Right renal pelvis (tissue), 4 donors: ENCODE results near the gene FUT6. TPM values are rescaled to one million over a fixed set of nuclear protein-coding genes. Genes with fewer than 3 reads are reported as not detected.
"Not testable (repeated sequence)": the region's sequence is repeated elsewhere in the genome, so short reads cannot be mapped to it uniquely, and the experiment has no call there.

ENCODE experiments used
- DNase-seq, 4 donors: peaks; one replicate each; pipeline ENCODE4 v3.0.0-alpha.2; 2013; ENCODE audit warnings: low read depth in 4 of 4, low spot score in 3 of 4, missing footprints in 1 of 4
- polyA plus RNA-seq, 4 donors: library from polyadenylated mRNA; unstranded; fragments of 120-200 nt; gene quantifications; one replicate each; pipeline ENCODE4 v1.2.1, GENCODE V29; 2013; ENCODE audit not compliant: insufficient read length in 4 of 4

Gene FUT6
- polyA plus RNA-seq, 4 donors: 6.9 to 14.2 (median 10.8) TPM

- no peak for DNase-seq
Measured at GRCh38 chr19:5863030-5863665, 23.6 kb upstream of the FUT6 start.

GRCh38 chr19:5857203-5858081, 17.9 kb upstream of the FUT6 start:
- no peak for DNase-seq

GRCh38 chr19:5855151-5855550, 15.6 kb upstream of the FUT6 start:
- DNase-seq: not testable (repeated sequence)

- DNase-seq: not testable (repeated sequence)
Measured at GRCh38 chr19:5854121-5854520, 14.6 kb upstream of the FUT6 start.

- DNase-seq: no peak
Measured at GRCh38 chr19:5851302-5851701, 11.8 kb upstream of the FUT6 start, which contains the start of gene FUT3. Gene FUT3 (minus strand): TSS chr19:5851449.

- no peak for DNase-seq
Measured at GRCh38 chr19:5850743-5851293, 11.3 kb upstream of the FUT6 start.

- no peak for DNase-seq
Measured at GRCh38 chr19:5850189-5850588, 10.7 kb upstream of the FUT6 start.

- not testable (repeated sequence) for DNase-seq
Measured at GRCh38 chr19:5848621-5849020, 9.1 kb upstream of the FUT6 start.

GRCh38 chr19:5847846-5848245, 8.3 kb upstream of the FUT6 start:
- not testable (repeated sequence) for DNase-seq

GRCh38 chr19:5844456-5845433, 5.2 kb upstream of the FUT6 start:
- DNase-seq: no peak

GRCh38 chr19:5843295-5843927, 3.9 kb upstream of the FUT6 start:
- no peak for DNase-seq

GRCh38 chr19:5841735-5842111, 2.2 kb upstream of the FUT6 start:
- not testable (repeated sequence) for DNase-seq

GRCh38 chr19:5838353-5839064, 993 bp downstream of the FUT6 start:
- no peak for DNase-seq

- no peak for DNase-seq
Measured at GRCh38 chr19:5837761-5838352, 1.6 kb downstream of the FUT6 start.

GRCh38 chr19:5832527-5833216, 6.8 kb downstream of the FUT6 start:
- DNase-seq: no peak

- no peak for DNase-seq
Measured at GRCh38 chr19:5832061-5832460, 7.4 kb downstream of the FUT6 start.

GRCh38 chr19:5831159-5831558, 8.3 kb downstream of the FUT6 start:
- DNase-seq: no peak

- no peak for DNase-seq
Measured at GRCh38 chr19:5829567-5830310, 9.8 kb downstream of the FUT6 start.
